KMS-11 (cell line): ENCODE measurements around the gene MESP2.

Experiments
- H2AFZ ChIP-seq: fragments of 200-600 bp; sonication (generic); 2 replicates; pipeline ENCODE4 v1.6.1; 2016; ENCODE audit warnings: antibody characterized with exemption, mixed run types, low read depth
- H3K27ac ChIP-seq: fragments of 200-600 bp; sonication (generic); 2 replicates; pipeline ENCODE4 v1.6.1; 2016; ENCODE audit warnings: mild to moderate bottlenecking, mixed run types
- H3K27me3 ChIP-seq: fragments of 200-600 bp; sonication (generic); 2 replicates; pipeline ENCODE4 v1.6.1; 2017; ENCODE audit warnings: mild to moderate bottlenecking, low read depth, mixed run types, moderate library complexity; ENCODE audit not compliant: insufficient read depth
- H3K36me3 ChIP-seq: fragments of 200-600 bp; sonication (generic); 2 replicates; pipeline ENCODE4 v1.6.1; 2017; ENCODE audit warnings: mild to moderate bottlenecking, mixed run types; ENCODE audit not compliant: insufficient read depth
- H3K4me1 ChIP-seq: fragments of 200-600 bp; sonication (generic); 2 replicates; pipeline ENCODE4 v1.6.1; 2016; ENCODE audit warnings: mild to moderate bottlenecking, low read depth, mixed run types; ENCODE audit not compliant: poor library complexity, severe bottlenecking
- H3K4me2 ChIP-seq: fragments of 200-600 bp; sonication (generic); 2 replicates; pipeline ENCODE4 v1.7.0; 2016; ENCODE audit warnings: mild to moderate bottlenecking, mixed run types
- H3K4me3 ChIP-seq: fragments of 200-600 bp; sonication (generic); IDR thresholded peaks from 2 replicates; pipeline ENCODE4 v1.6.1; 2017; ENCODE audit warnings: low read depth, low read length, mixed read lengths; ENCODE audit not compliant: insufficient read depth
- H3K79me2 ChIP-seq: fragments of 200-600 bp; sonication (generic); 2 replicates; pipeline ENCODE4 v1.6.1; 2016; ENCODE audit warnings: low read depth, mixed run types; ENCODE audit not compliant: insufficient read depth
- H3K9ac ChIP-seq: fragments of 200-600 bp; sonication (generic); 2 replicates; pipeline ENCODE4 v1.6.1; 2016; ENCODE audit warnings: mild to moderate bottlenecking, mixed run types
- H4K20me1 ChIP-seq: fragments of 200-600 bp; sonication (generic); 2 replicates; pipeline ENCODE4 v1.6.1; 2016; ENCODE audit warnings: mild to moderate bottlenecking, mixed run types; ENCODE audit not compliant: insufficient read depth
- CTCF ChIP-seq: fragments of 200-600 bp; sonication (generic); conservative IDR thresholded peaks from 2 replicates; pipeline ENCODE4 v1.6.1; 2017; ENCODE audit warnings: low read depth, mild to moderate bottlenecking, antibody characterized with exemption, low read length, moderate library complexity, mixed read lengths

MESP2 gene

DNA sequence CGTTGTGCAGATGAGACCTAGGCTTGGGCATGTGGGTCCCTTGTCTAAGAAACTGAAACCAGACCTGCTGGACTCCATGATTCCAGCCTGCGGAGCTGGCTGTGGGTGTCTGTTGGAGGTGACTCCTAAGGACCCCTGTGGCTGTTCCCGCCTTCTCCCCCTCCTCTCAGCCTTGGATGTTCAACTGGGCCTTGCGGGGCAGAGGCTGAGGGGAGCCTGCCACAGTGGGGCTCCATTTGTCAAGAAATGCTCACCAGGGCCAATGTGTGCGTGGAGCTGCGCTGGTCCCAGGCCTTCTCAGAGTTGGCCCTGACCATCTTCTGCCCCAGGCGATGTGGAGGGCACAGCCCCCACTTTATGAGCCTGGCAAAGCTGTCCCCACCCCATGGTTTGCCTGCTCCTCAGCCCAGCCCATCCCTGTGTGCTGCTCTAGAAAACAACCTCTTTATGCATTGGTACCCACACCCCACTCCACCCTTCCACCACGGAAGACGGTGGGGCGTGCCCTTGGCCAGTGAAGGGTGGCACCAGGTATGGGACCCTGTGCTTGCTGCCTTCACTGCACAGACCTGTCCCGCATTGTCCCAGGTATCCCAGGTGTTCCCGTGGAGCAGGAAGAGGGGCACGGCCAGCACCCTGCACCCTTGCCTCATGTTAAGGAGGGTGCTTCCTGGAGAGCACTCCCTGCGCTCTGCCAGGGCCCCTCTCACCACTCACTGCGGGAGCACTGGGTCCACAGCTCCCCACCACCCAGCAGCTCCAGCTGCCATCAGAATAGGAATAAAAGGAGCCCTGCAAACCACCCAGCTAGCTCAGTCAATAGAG is 7.9 kb downstream of the MESP2 start:
- Histone ChIP-seq H3K27ac (no peak overlapping the region), H3K9ac (no peak overlapping the region), H3K27me3 (no peaks in the 10 kb centered on the region), H3K36me3 (no peaks in the 10 kb centered on the region), H3K4me2 (no peak overlapping the region), H2AFZ (no peak overlapping the region), H3K79me2 (no peaks in the 10 kb centered on the region), H4K20me1 (no peaks in the 10 kb centered on the region), H3K4me3 (no peak overlapping the region), H3K4me1 (peaks cover 40% of the 10 kb centered on the region)
- no peak for TF ChIP-seq CTCF

GRCh38 chr15:89784686-89784960 is 8.5 kb downstream of the MESP2 start:
- Histone ChIP-seq H3K4me2 (no peak overlapping the region), H4K20me1 (no peaks in the 10 kb centered on the region), H3K4me1 (peaks cover 35% of the 10 kb centered on the region), H2AFZ (no peak overlapping the region), H3K36me3 (no peaks in the 10 kb centered on the region), H3K27me3 (no peaks in the 10 kb centered on the region), H3K27ac (no peak overlapping the region), H3K79me2 (no peaks in the 10 kb centered on the region), H3K4me3 (no peak overlapping the region), H3K9ac (no peak overlapping the region)
- no peak for TF ChIP-seq CTCF

DNA sequence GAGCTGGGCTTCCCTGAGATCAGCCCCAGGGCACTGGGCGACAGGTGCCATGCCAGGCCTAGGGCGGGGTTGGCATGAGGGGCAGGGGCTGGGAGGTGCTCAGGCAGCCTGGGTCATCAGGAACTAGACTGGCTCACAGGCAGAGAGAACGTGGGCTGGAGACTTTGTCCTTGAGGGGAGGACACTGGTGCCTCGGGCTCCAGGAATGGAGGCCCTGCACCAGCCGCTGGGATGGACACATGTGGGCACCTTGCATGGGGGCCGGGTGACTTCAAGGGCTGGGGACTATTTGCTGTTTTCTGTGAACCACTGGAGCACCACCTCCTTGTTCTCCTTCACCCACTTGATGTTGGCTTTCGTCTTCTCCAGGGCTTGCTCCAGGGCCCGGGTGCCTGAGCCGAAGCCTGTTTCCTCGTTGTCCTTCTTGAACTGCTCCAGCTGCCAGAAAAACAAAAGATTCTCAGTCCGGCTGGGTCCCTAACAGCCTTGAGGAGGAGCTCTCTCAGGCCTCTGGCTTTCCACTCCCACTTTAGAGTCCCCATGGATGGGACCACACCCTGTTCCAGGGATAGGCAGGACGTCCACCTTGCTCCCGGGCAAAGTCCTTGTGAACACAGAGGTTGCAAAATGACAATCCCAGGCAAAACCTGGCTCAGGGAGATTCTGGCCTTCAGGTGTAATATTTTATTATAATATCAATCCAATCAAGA is 9.1 kb downstream of the MESP2 start:
- no peaks in the 10 kb centered on the region for H3K27me3 ChIP-seq
- H3K79me2 ChIP-seq, result no peaks in the 10 kb centered on the region
- no peak overlapping the region for H3K9ac ChIP-seq
- no peak overlapping the region for H3K4me2 ChIP-seq
- no peak overlapping the region for H3K4me3 ChIP-seq
- H3K36me3 ChIP-seq, result no peaks in the 10 kb centered on the region
- H3K27ac ChIP-seq, result no peak overlapping the region
- no peaks in the 10 kb centered on the region for H4K20me1 ChIP-seq
- TF ChIP-seq CTCF, result no peak
- peaks cover 29% of the 10 kb centered on the region for H3K4me1 ChIP-seq
- no peak overlapping the region for H2AFZ ChIP-seq

DNA sequence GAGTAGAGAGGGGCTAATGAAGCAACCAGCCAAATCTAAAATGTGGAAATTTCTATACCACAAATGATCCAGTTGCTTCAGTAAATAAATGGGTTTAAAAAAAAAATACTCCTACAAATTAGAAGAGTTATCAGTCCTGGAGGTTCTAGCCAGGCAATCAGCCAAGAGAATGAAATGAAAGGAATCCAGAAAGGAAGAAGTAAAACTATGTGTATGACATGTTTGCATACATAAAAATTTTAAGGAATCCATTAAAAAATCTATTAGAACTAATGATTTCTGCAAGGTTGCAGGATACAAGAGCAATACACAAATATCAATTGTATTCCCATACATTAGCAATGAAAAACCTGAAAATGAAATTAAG is 9.6 kb downstream of the MESP2 start:
- Histone ChIP-seq H3K27me3 (no peaks in the 10 kb centered on the region), H3K4me2 (no peak overlapping the region), H3K4me1 (peaks cover 23% of the 10 kb centered on the region), H3K36me3 (no peaks in the 10 kb centered on the region), H3K9ac (no peak overlapping the region), H4K20me1 (no peaks in the 10 kb centered on the region), H3K4me3 (no peak overlapping the region), H2AFZ (no peak overlapping the region), H3K79me2 (no peaks in the 10 kb centered on the region), H3K27ac (no peak overlapping the region)
- TF ChIP-seq CTCF, result no peak
